KOPT-K1 (cell line): ENCODE results near the gene PRKAG2.

ENCODE experiments used
- H3K27ac ChIP-seq: fragments of 200-600 bp; sonication (generic); 2 replicates; pipeline ENCODE4 v1.5.1; 2016; ENCODE audit warnings: antibody characterized with exemption, mild to moderate bottlenecking, low read depth, low read length; ENCODE audit not compliant: poor library complexity, severe bottlenecking
- H3K36me3 ChIP-seq: fragments of 200-600 bp; sonication (generic); 2 replicates; pipeline ENCODE4 v1.5.1; 2017; ENCODE audit warnings: antibody characterized with exemption, mild to moderate bottlenecking, low read length, moderate library complexity; ENCODE audit not compliant: insufficient read depth
- H3K9me3 ChIP-seq: fragments of 200-600 bp; sonication (generic); 2 replicates; pipeline ENCODE4 v1.5.1; 2017; ENCODE audit warnings: antibody characterized with exemption, low read length, mild to moderate bottlenecking; ENCODE audit not compliant: insufficient read depth, poor library complexity, severe bottlenecking

PRKAG2 gene

GRCh38 chr7:151707757-151708156, 169.2 kb downstream of the PRKAG2 start:
- Histone ChIP-seq H3K27ac (no peak overlapping the region), H3K36me3 (no peaks in the 10 kb centered on the region), H3K9me3 (no peaks in the 10 kb centered on the region)

- H3K36me3 ChIP-seq: no peaks in the 10 kb centered on the region
- H3K27ac ChIP-seq: no peak overlapping the region
- H3K9me3 ChIP-seq: no peaks in the 10 kb centered on the region
Measured at GRCh38 chr7:151707105-151707469, 169.8 kb downstream of the PRKAG2 start.

- Histone ChIP-seq H3K36me3 (no peaks in the 10 kb centered on the region), H3K9me3 (no peaks in the 10 kb centered on the region), H3K27ac (no peak overlapping the region)
Measured at GRCh38 chr7:151706277-151707104, 170.4 kb downstream of the PRKAG2 start.

- Histone ChIP-seq H3K36me3 (no peaks in the 10 kb centered on the region), H3K27ac (no peak overlapping the region), H3K9me3 (no peaks in the 10 kb centered on the region)
Measured at GRCh38 chr7:151705636-151706276, 171.2 kb downstream of the PRKAG2 start.

GRCh38 chr7:151704960-151705635, 171.8 kb downstream of the PRKAG2 start:
- no peak overlapping the region for H3K27ac ChIP-seq
- no peaks in the 10 kb centered on the region for H3K9me3 ChIP-seq
- H3K36me3 ChIP-seq: no peaks in the 10 kb centered on the region

GRCh38 chr7:151704299-151704959, 172.5 kb downstream of the PRKAG2 start:
- H3K9me3 ChIP-seq: no peaks in the 10 kb centered on the region
- no peaks in the 10 kb centered on the region for H3K36me3 ChIP-seq
- H3K27ac ChIP-seq: no peak overlapping the region

GRCh38 chr7:151702961-151703360, 174.0 kb downstream of the PRKAG2 start:
- Histone ChIP-seq H3K9me3 (no peaks in the 10 kb centered on the region), H3K27ac (no peak overlapping the region), H3K36me3 (no peaks in the 10 kb centered on the region)

GRCh38 chr7:151700586-151701165, 176.2 kb downstream of the PRKAG2 start:
- no peaks in the 10 kb centered on the region for H3K36me3 ChIP-seq
- no peaks in the 10 kb centered on the region for H3K9me3 ChIP-seq
- no peak overlapping the region for H3K27ac ChIP-seq

- no peaks in the 10 kb centered on the region for H3K9me3 ChIP-seq
- H3K27ac ChIP-seq: no peak overlapping the region
- no peaks in the 10 kb centered on the region for H3K36me3 ChIP-seq
Measured at GRCh38 chr7:151699928-151700319, 177.0 kb downstream of the PRKAG2 start.

- H3K27ac ChIP-seq: no peak overlapping the region
- H3K9me3 ChIP-seq: no peaks in the 10 kb centered on the region
- H3K36me3 ChIP-seq: no peaks in the 10 kb centered on the region
Measured at GRCh38 chr7:151699147-151699927, 177.6 kb downstream of the PRKAG2 start.

- Histone ChIP-seq H3K9me3 (no peaks in the 10 kb centered on the region), H3K36me3 (no peaks in the 10 kb centered on the region), H3K27ac (no peak overlapping the region)
Measured at GRCh38 chr7:151697942-151698341, 179.0 kb downstream of the PRKAG2 start.

GRCh38 chr7:151697515-151697895, 179.4 kb downstream of the PRKAG2 start:
- Histone ChIP-seq H3K27ac (no peak overlapping the region), H3K36me3 (no peaks in the 10 kb centered on the region), H3K9me3 (no peaks in the 10 kb centered on the region)

GRCh38 chr7:151696721-151697514, 180.0 kb downstream of the PRKAG2 start:
- no peaks in the 10 kb centered on the region for H3K9me3 ChIP-seq
- H3K27ac ChIP-seq: no peak overlapping the region
- H3K36me3 ChIP-seq: no peaks in the 10 kb centered on the region
